HepG2 (cell line): ENCODE results near the gene API5. TPM values are rescaled to one million over a fixed set of nuclear protein-coding genes. Genes with fewer than 3 reads are reported as not detected.

Experiments
- ASH2L ChIP-seq: fragments of 300-600, 200-600 bp; sonication (generic); IDR thresholded peaks from 2 replicates; pipeline ENCODE4 v1.7.0; 2017; ENCODE audit warnings: low read depth, mild to moderate bottlenecking, moderate library complexity, mixed read lengths, low read length; ENCODE audit not compliant: insufficient read length
- CBX5 ChIP-seq: sonication (generic); formaldehyde crosslinking; IDR thresholded peaks from 2 replicates; pipeline ENCODE4 v1.4.0; 2020; ENCODE audit warnings: missing genetic modification reagents, borderline replicate concordance
- MED1 ChIP-seq: sonication (generic); formaldehyde crosslinking; IDR thresholded peaks from 2 replicates; pipeline ENCODE4 v1.4.0; 2020; ENCODE audit warnings: missing genetic modification reagents
- NCOA1 ChIP-seq: sonication (generic); formaldehyde crosslinking; IDR thresholded peaks from 2 replicates; pipeline ENCODE4 v1.9.0; 2021; ENCODE audit warnings: missing genetic modification reagents
- RARG ChIP-seq: sonication (generic); formaldehyde crosslinking; IDR thresholded peaks from 2 replicates; pipeline ENCODE4 v1.4.0; 2020; ENCODE audit warnings: low read depth, mild to moderate bottlenecking, missing genetic modification reagents
- ZBTB21 ChIP-seq: sonication (generic); formaldehyde crosslinking; IDR thresholded peaks from 2 replicates; pipeline ENCODE4 v1.4.0; 2020; ENCODE audit warnings: missing genetic modification reagents
- ZBTB7A ChIP-seq: sonication (generic); formaldehyde crosslinking; IDR thresholded peaks from 2 replicates; pipeline ENCODE4 v1.8.0; 2022; ENCODE audit warnings: mild to moderate bottlenecking, missing genetic modification reagents
- ZNF256 ChIP-seq: sonication (generic); formaldehyde crosslinking; conservative IDR thresholded peaks from 2 replicates; pipeline ENCODE4 v1.4.0; 2020; ENCODE audit warnings: missing genetic modification reagents
- ZNF589 ChIP-seq: sonication (generic); formaldehyde crosslinking; conservative IDR thresholded peaks from 2 replicates; pipeline ENCODE4 v1.8.0; 2022; ENCODE audit warnings: mild to moderate bottlenecking, moderate library complexity, missing genetic modification reagents
- ZNF83 ChIP-seq: sonication (generic); formaldehyde crosslinking; IDR thresholded peaks from 2 replicates; pipeline ENCODE4 v1.4.0; 2020; ENCODE audit warnings: missing genetic modification reagents, mild to moderate bottlenecking, borderline replicate concordance
- polyA plus RNA-seq, 8 experiments: library from polyadenylated mRNA; depleted of rRNA in 3 of 8; stranded (reverse) in 7 of 8; unstranded in 1 of 8; fragments of >200 nt; fragmentation: Illumina TruSeq in 4 of 8; extraction: Trizol in 4 of 8; gene quantifications; 2 replicates each; pipeline versions ENCODE4 v1.2.1 to v1.2.3, GENCODE V29; 2011 to 2016; ENCODE audit warnings: low read depth in 4 of 8, missing spikeins in 1 of 8, mixed read lengths in 1 of 8; ENCODE audit not compliant: insufficient read depth in 1 of 8
- total RNA-seq, 5 experiments: library from RNA; depleted of rRNA; stranded (reverse); fragments of >200 nt; fragmentation: Illumina TruSeq; extraction: Trizol; gene quantifications; 2 replicates each; pipeline ENCODE4 v1.2.3, GENCODE V29; 2016; ENCODE audit warnings: low read depth in 1 of 5
- TF ChIP-seq, protein P1 (sequence below): sonication (generic); formaldehyde crosslinking; IDR thresholded peaks from 2 replicates; pipeline ENCODE4 v1.5.1; 2020; ENCODE audit warnings: missing genetic modification reagents, mild to moderate bottlenecking, borderline replicate concordance
- TF ChIP-seq, protein P2 (sequence below): sonication (generic); formaldehyde crosslinking; IDR thresholded peaks from 2 replicates; pipeline ENCODE4 v1.4.0; 2020; ENCODE audit warnings: missing genetic modification reagents
- TF ChIP-seq, protein P3 (sequence below): sonication (generic); formaldehyde crosslinking; IDR thresholded peaks from 2 replicates; pipeline ENCODE4 v1.9.0; 2021; ENCODE audit warnings: missing genetic modification reagents, borderline replicate concordance
- TF ChIP-seq, protein P4 (sequence below): sonication (generic); formaldehyde crosslinking; IDR thresholded peaks from 2 replicates; pipeline ENCODE4 v1.8.1; 2023; ENCODE audit warnings: mild to moderate bottlenecking, inconsistent platforms, moderate library complexity, missing genetic modification reagents, borderline replicate concordance
- TF ChIP-seq, protein P5 (sequence below): sonication (generic); formaldehyde crosslinking; IDR thresholded peaks from 2 replicates; pipeline ENCODE4 v1.5.1; 2020; ENCODE audit warnings: mild to moderate bottlenecking, missing genetic modification reagents, moderate library complexity

The API5 gene
- total and polyA plus RNA-seq, 2 of the 13 experiments (the other 11 are each of a cell fraction or from before 2014, with no cell fraction given), result 21.6 to 59.0 TPM

DNA sequence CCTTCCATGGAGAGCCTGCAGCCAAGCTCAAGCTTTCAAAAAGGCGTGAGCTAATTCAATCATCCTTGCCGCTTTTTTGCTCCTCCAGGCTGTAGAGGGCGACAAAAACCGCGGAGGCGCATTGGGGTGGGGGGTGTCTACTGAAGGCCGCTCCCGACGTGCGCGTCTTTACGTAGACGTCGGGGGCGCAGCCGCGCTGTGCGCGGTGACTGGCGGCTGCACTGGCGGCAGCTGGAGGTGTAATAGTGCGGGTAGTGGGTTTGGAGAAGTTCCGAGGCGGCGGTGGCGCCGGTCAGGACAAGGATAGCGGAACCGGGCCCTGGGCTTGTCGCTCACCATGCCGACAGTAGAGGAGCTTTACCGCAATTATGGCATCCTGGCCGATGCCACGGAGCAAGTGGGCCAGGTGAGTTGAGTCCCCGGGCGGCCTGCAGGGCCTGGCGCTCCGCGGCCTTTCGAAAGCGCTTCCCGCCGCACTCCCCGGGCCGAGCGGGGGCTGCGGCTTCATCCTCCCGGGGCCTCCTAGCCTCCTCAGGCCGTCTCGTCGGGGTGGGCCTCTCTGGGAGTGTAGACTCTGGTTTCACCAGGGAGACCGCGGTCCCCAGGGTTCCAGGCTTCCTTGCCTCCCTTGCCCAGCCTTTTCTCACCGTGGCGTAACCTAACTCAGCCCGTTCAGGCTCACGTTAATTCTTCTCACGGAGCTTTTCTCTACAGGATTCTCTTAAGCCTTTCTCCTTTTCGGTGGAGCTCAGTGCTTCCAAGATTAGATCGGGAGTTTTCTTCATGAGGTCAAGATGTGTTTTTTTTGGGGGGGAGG is at the start of gene API5 (continued):
- peak; percentile 87; the same call in 1 of the 2 replicates for TF ChIP-seq CBX5 (CRISPR knock-in tag)
- peak; percentile 92 for TF ChIP-seq ASH2L
- TF ChIP-seq, protein P1, sequence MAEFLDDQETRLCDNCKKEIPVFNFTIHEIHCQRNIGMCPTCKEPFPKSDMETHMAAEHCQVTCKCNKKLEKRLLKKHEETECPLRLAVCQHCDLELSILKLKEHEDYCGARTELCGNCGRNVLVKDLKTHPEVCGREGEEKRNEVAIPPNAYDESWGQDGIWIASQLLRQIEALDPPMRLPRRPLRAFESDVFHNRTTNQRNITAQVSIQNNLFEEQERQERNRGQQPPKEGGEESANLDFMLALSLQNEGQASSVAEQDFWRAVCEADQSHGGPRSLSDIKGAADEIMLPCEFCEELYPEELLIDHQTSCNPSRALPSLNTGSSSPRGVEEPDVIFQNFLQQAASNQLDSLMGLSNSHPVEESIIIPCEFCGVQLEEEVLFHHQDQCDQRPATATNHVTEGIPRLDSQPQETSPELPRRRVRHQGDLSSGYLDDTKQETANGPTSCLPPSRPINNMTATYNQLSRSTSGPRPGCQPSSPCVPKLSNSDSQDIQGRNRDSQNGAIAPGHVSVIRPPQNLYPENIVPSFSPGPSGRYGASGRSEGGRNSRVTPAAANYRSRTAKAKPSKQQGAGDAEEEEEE (CRISPR knock-in tag), result no peak
- TF ChIP-seq, protein P2, sequence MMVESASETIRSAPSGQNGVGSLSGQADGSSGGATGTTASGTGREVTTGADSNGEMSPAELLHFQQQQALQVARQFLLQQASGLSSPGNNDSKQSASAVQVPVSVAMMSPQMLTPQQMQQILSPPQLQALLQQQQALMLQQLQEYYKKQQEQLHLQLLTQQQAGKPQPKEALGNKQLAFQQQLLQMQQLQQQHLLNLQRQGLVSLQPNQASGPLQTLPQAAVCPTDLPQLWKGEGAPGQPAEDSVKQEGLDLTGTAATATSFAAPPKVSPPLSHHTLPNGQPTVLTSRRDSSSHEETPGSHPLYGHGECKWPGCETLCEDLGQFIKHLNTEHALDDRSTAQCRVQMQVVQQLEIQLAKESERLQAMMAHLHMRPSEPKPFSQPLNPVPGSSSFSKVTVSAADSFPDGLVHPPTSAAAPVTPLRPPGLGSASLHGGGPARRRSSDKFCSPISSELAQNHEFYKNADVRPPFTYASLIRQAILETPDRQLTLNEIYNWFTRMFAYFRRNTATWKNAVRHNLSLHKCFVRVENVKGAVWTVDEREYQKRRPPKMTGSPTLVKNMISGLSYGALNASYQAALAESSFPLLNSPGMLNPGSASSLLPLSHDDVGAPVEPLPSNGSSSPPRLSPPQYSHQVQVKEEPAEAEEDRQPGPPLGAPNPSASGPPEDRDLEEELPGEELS, result peak; percentile 63
- TF ChIP-seq, protein P3, sequence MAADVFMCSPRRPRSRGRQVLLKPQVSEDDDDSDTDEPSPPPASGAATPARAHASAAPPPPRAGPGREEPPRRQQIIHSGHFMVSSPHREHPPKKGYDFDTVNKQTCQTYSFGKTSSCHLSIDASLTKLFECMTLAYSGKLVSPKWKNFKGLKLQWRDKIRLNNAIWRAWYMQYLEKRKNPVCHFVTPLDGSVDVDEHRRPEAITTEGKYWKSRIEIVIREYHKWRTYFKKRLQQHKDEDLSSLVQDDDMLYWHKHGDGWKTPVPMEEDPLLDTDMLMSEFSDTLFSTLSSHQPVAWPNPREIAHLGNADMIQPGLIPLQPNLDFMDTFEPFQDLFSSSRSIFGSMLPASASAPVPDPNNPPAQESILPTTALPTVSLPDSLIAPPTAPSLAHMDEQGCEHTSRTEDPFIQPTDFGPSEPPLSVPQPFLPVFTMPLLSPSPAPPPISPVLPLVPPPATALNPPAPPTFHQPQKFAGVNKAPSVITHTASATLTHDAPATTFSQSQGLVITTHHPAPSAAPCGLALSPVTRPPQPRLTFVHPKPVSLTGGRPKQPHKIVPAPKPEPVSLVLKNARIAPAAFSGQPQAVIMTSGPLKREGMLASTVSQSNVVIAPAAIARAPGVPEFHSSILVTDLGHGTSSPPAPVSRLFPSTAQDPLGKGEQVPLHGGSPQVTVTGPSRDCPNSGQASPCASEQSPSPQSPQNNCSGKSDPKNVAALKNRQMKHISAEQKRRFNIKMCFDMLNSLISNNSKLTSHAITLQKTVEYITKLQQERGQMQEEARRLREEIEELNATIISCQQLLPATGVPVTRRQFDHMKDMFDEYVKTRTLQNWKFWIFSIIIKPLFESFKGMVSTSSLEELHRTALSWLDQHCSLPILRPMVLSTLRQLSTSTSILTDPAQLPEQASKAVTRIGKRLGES (CRISPR knock-in tag), result peak; percentile 54; the same call in 1 of the 2 replicates
- 0 out of 2 replicates have a peak, but pooled peaks have one; percentile 16 for TF ChIP-seq ZBTB7A
- no peak for TF ChIP-seq NCOA1 (CRISPR knock-in tag)
- no peak for TF ChIP-seq ZNF83 (CRISPR knock-in tag)
- TF ChIP-seq MED1 (CRISPR knock-in tag), result peak; percentile 34; the same call in 1 of the 2 replicates
- TF ChIP-seq RARG (CRISPR knock-in tag), result no peak
- TF ChIP-seq, protein P4, sequence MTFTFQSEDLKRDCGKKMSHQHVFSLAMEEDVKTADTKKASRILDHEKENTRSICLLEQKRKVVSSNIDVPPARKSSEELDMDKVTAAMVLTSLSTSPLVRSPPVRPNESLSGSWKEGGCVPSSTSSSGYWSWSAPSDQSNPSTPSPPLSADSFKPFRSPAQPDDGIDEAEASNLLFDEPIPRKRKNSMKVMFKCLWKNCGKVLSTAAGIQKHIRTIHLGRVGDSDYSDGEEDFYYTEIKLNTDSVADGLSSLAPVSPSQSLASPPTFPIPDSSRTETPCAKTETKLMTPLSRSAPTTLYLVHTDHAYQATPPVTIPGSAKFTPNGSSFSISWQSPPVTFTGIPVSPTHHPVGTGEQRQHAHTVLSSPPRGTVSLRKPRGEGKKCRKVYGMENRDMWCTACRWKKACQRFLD, result peak; percentile 92
- TF ChIP-seq, protein P5, sequence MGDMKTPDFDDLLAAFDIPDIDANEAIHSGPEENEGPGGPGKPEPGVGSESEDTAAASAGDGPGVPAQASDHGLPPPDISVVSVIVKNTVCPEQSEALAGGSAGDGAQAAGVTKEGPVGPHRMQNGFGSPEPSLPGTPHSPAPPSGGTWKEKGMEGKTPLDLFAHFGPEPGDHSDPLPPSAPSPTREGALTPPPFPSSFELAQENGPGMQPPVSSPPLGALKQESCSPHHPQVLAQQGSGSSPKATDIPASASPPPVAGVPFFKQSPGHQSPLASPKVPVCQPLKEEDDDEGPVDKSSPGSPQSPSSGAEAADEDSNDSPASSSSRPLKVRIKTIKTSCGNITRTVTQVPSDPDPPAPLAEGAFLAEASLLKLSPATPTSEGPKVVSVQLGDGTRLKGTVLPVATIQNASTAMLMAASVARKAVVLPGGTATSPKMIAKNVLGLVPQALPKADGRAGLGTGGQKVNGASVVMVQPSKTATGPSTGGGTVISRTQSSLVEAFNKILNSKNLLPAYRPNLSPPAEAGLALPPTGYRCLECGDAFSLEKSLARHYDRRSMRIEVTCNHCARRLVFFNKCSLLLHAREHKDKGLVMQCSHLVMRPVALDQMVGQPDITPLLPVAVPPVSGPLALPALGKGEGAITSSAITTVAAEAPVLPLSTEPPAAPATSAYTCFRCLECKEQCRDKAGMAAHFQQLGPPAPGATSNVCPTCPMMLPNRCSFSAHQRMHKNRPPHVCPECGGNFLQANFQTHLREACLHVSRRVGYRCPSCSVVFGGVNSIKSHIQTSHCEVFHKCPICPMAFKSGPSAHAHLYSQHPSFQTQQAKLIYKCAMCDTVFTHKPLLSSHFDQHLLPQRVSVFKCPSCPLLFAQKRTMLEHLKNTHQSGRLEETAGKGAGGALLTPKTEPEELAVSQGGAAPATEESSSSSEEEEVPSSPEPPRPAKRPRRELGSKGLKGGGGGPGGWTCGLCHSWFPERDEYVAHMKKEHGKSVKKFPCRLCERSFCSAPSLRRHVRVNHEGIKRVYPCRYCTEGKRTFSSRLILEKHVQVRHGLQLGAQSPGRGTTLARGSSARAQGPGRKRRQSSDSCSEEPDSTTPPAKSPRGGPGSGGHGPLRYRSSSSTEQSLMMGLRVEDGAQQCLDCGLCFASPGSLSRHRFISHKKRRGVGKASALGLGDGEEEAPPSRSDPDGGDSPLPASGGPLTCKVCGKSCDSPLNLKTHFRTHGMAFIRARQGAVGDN, result peak; percentile 81
- no peak for TF ChIP-seq ZNF589
- no peak for TF ChIP-seq ZBTB21 (CRISPR knock-in tag)
- peak; percentile 76; the same call in 1 of the 2 replicates for TF ChIP-seq ZNF256 (CRISPR knock-in tag)
